Keratinocyte (primary cell): ENCODE measurements around the gene KDM5B. TPM values are rescaled to one million over a fixed set of nuclear protein-coding genes. Genes with fewer than 3 reads are reported as not detected.

Source experiments
- DNase-seq: peaks from one replicate; pipeline ENCODE4 v3.0.0-alpha.2; 2011; ENCODE audit warnings: low read depth, missing footprints, low spot score
- FAIRE-seq: peaks from 2 replicates; lab custom pipeline; 2011; peaks lifted over from hg19 to GRCh38; lab: Jason Lieb, UNC
- H2AFZ ChIP-seq: 2 replicates; pipeline ENCODE4 v1.6.0; 2012; ENCODE audit warnings: low read length, control low read depth, inconsistent platforms; ENCODE audit not compliant: control insufficient read depth
- H3K27ac ChIP-seq: 2 replicates; pipeline ENCODE4 v1.5.1; 2011; ENCODE audit warnings: low read length; ENCODE audit not compliant: control insufficient read depth, insufficient read depth
- H3K27me3 ChIP-seq: 3 replicates; pipeline ENCODE4 v1.6.0; 2011; ENCODE audit warnings: low read length; ENCODE audit not compliant: control insufficient read depth, insufficient read depth; ENCODE audit errors: extremely low read depth
- H3K36me3 ChIP-seq, 2 experiments: 2 replicates in 1 of 2; 3 replicates in 1 of 2; pipeline ENCODE4 v1.5.1; 2011; ENCODE audit warnings: low read length in 2 of 2, mild to moderate bottlenecking in 1 of 2; ENCODE audit not compliant: control insufficient read depth in 2 of 2, insufficient read depth in 2 of 2; ENCODE audit errors: extremely low read depth in 1 of 2
- H3K4me1 ChIP-seq: 3 replicates; pipeline ENCODE4 v1.5.1; 2011; ENCODE audit warnings: low read length; ENCODE audit not compliant: control insufficient read depth, insufficient read depth; ENCODE audit errors: extremely low read depth
- H3K4me2 ChIP-seq: 3 replicates; pipeline ENCODE4 v1.6.0; 2011; ENCODE audit warnings: low read depth, low read length; ENCODE audit not compliant: control insufficient read depth, insufficient read depth; ENCODE audit errors: extremely low read depth
- H3K4me3 ChIP-seq, 3 experiments: fragments of 200-600 bp in 1 of 3; sonication (generic) in 1 of 3; 2 replicates in 2 of 3; 3 replicates in 1 of 3; pipeline ENCODE4 v1.5.1; 2011 to 2016; ENCODE audit warnings: low read length in 3 of 3, mild to moderate bottlenecking in 3 of 3, control low read depth in 2 of 3, inconsistent platforms in 1 of 3, low read depth in 1 of 3, mixed read lengths in 1 of 3, mixed run types in 1 of 3, moderate library complexity in 1 of 3; ENCODE audit not compliant: control insufficient read depth in 2 of 3, insufficient read depth in 2 of 3; ENCODE audit errors: extremely low read depth in 1 of 3
- H3K79me2 ChIP-seq: 2 replicates; pipeline ENCODE4 v1.6.0; 2012; ENCODE audit warnings: low read length; ENCODE audit not compliant: control insufficient read depth, insufficient read depth
- H3K9ac ChIP-seq: 3 replicates; pipeline ENCODE4 v1.6.0; 2011; ENCODE audit warnings: low read length; ENCODE audit not compliant: control insufficient read depth, insufficient read depth; ENCODE audit errors: extremely low read depth
- H3K9me1 ChIP-seq: 3 replicates; pipeline ENCODE4 v1.6.0; 2011; ENCODE audit warnings: low read length; ENCODE audit not compliant: control insufficient read depth, insufficient read depth; ENCODE audit errors: extremely low read depth
- H3K9me3 ChIP-seq: 2 replicates; pipeline ENCODE4 v1.5.1; 2012; ENCODE audit warnings: low read depth, low read length; ENCODE audit not compliant: control insufficient read depth
- H4K20me1 ChIP-seq: 3 replicates; pipeline ENCODE4 v1.6.0; 2011; ENCODE audit warnings: low read length; ENCODE audit not compliant: control insufficient read depth, insufficient read depth; ENCODE audit errors: extremely low read depth
- CTCF ChIP-seq, 3 experiments: IDR thresholded peaks in 1 of 3; conservative IDR thresholded peaks in 1 of 3; optimal IDR thresholded peaks in 1 of 3; 2 replicates in 2 of 3; 3 replicates in 1 of 3; pipeline versions ENCODE3 to v1.5.1; 2011; ENCODE audit warnings: low read length in 3 of 3, mild to moderate bottlenecking in 3 of 3, moderate library complexity in 2 of 3, control low read depth in 1 of 3, inconsistent platforms in 1 of 3; ENCODE audit not compliant: insufficient read depth in 2 of 3; ENCODE audit errors: extremely low read depth in 1 of 3
- EZH2 ChIP-seq: IDR thresholded peaks from one replicate; pipeline ENCODE4 v1.6.1; 2012; ENCODE audit warnings: inconsistent platforms, mild to moderate bottlenecking, low read length, moderate library complexity
- dilution Hi-C: fragments of 300-500 bp; cut with MboI; formaldehyde crosslinking; loops from one replicate; pipeline ENCODE4 v1.7.0; 2020; ENCODE audit warnings: low sequenced_read_pairs; ENCODE audit not compliant: extremely low pct_ligation_motif_present
- polyA plus RNA-seq, 5 experiments: library from polyadenylated mRNA; depleted of rRNA in 3 of 5; stranded (reverse) in 3 of 5; stranded (forward) in 1 of 5; unstranded in 1 of 5; fragments of >200 nt; gene quantifications; 1 replicate in 1 of 5; 2 replicates in 3 of 5; 3 replicates in 1 of 5; pipeline versions ENCODE4 v1.2.1 to v1.2.3, GENCODE V29; 2011 to 2012; ENCODE audit warnings: missing spikeins in 2 of 5, low read depth in 1 of 5, low replicate concordance in 1 of 5

KDM5B gene
- polyA plus RNA-seq, 1 donor (not counting 4 experiments of a cell fraction or from before 2014, with no cell fraction given): 60.1 TPM

DNA sequence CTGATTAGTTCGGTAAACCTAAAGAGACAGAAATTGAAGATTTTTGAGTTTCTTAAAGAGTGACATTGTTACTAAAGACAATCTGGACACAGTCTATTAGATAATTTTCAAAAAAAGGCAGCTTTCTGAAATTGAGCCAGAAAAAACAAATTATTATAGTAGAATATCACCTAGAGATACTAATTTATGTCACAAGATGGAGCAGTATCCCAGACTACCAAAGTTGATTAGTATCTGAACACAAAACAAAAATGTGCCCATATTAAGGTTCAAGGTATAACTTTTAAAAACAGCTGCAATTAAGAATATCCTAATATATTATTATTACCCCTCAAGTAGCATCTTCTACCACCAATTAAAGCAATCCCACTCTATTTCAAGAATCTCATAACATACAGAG lies 57.5 kb downstream of the KDM5B start:
- no peak for FAIRE-seq
- no peaks in the 10 kb centered on the region for H4K20me1 ChIP-seq
- H3K27me3 ChIP-seq: no peaks in the 10 kb centered on the region
- peaks cover 19 to 21% of the 10 kb centered on the region in 2 experiments for H3K36me3 ChIP-seq
- no peak overlapping the region for H3K9ac ChIP-seq
- dilution Hi-C loops: no loop called here
- TF ChIP-seq EZH2 (no peak), CTCF (optimal IDR thresholded peaks at IDR 0.05 in 1 of 3, IDR thresholded peaks at IDR 0.05 in 1 of 3, conservative IDR thresholded peaks at IDR 0.05 in 1 of 3; ENCODE audit: extremely low read depth in 1 of 3, insufficient read depth in 2 of 3, low read length in 3 of 3) (no peak)
- H3K4me1 ChIP-seq: no peaks in the 10 kb centered on the region
- H3K27ac ChIP-seq: no peak overlapping the region
- no peaks in the 10 kb centered on the region for H3K9me1 ChIP-seq
- no peak overlapping the region for H3K4me3 ChIP-seq
- no peaks in the 10 kb centered on the region for H3K79me2 ChIP-seq
- H2AFZ ChIP-seq: no peak overlapping the region
- H3K9me3 ChIP-seq: no peaks in the 10 kb centered on the region
- no peak overlapping the region for H3K4me2 ChIP-seq
- DNase-seq: no peak

DNA sequence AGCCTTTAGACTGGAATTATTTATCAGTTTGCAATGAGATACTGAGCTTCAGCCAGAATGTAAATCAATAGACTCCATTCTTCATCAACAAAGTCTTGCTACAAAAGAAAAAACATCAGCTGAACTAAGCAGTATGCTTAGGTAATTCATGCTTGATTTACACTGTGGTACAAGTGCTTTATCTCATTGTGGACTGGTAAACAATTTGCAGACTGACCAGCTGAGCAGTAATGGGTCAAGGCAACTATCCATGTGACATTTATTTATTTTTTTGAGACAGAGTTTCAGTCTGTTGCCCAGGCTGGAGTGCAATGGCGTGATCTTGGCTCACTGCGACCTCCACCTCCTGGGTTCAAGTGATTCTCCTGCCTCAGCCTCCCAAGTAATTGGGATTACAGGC lies 58.2 kb downstream of the KDM5B start:
- H3K9me1 ChIP-seq: no peaks in the 10 kb centered on the region
- H3K4me3 ChIP-seq: no peak overlapping the region
- no peak overlapping the region for H3K9ac ChIP-seq
- TF ChIP-seq CTCF (optimal IDR thresholded peaks at IDR 0.05 in 1 of 3, IDR thresholded peaks at IDR 0.05 in 1 of 3, conservative IDR thresholded peaks at IDR 0.05 in 1 of 3; ENCODE audit: extremely low read depth in 1 of 3, insufficient read depth in 2 of 3, low read length in 3 of 3): no peak
- TF ChIP-seq EZH2: no peak
- no peak overlapping the region for H3K27ac ChIP-seq
- no peak for DNase-seq
- no peaks in the 10 kb centered on the region for H3K27me3 ChIP-seq
- H3K4me1 ChIP-seq: no peaks in the 10 kb centered on the region
- no peak overlapping the region for H2AFZ ChIP-seq
- H3K9me3 ChIP-seq: no peaks in the 10 kb centered on the region
- no peaks in the 10 kb centered on the region for H4K20me1 ChIP-seq
- peaks cover 18 to 21% of the 10 kb centered on the region in 2 experiments for H3K36me3 ChIP-seq
- H3K4me2 ChIP-seq: no peak overlapping the region
- FAIRE-seq: no peak
- no peaks in the 10 kb centered on the region for H3K79me2 ChIP-seq
- dilution Hi-C loops: no loop called here
